Activated T-helper 1 cell treated with Interleukin-2 at 50 U/mL for 16 hours (primary cell): ENCODE measurements around the gene ENOX2.

Source experiments
- DNase-seq: peaks from one replicate; pipeline ENCODE4 v3.0.0-alpha.2; 2020; ENCODE audit warnings: low read depth

Gene ENOX2

GRCh38 chrX:130623518-130623917, 279.5 kb downstream of the ENOX2 start:
- no peak for DNase-seq

DNA sequence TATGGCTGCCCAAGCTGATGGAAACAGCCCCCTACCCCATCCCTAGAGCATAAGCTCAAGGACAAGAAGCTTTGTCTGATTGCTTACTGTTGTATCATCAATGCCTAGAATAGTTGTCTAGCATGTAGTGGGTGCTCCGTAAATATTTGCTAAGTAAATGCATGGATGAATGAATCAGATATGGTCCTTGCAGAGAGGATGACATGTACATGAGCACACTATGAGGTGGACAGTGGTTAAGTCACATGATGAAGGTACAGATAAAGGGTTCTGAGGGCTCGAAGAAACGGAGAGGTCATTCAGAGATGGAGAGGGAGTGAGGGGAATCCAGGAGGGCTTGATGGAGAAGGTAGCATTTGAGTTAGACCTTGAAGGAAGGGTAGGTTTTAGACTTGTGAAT, 287.1 kb downstream of the ENOX2 start:
- no peak for DNase-seq

- DNase-seq, result no peak
Measured at GRCh38 chrX:130607431-130607830, 295.6 kb downstream of the ENOX2 start.

DNA sequence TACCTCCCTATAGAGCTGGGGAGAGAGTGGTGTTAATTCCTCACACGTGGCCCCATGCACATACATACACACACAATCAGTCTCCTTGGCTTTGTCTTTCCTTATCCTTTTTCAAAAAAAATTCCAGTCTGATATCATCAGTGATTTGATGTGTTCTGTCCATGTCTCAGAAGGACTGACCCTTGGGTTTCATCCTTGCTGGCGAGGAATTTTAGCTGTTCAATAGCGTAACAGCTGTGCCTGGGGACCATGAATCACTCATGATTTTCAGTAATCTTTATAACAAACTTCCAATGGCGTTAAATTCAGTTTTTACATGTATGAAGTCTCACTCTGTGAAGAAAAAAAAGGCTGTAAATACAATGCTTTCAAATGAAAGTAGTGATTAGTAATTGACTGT, 296.6 kb downstream of the ENOX2 start:
- no peak for DNase-seq

- no peak for DNase-seq
Measured at GRCh38 chrX:130604882-130605281, 298.1 kb downstream of the ENOX2 start.

- no peak for DNase-seq
Measured at GRCh38 chrX:130594453-130594916, 308.5 kb downstream of the ENOX2 start.

DNA sequence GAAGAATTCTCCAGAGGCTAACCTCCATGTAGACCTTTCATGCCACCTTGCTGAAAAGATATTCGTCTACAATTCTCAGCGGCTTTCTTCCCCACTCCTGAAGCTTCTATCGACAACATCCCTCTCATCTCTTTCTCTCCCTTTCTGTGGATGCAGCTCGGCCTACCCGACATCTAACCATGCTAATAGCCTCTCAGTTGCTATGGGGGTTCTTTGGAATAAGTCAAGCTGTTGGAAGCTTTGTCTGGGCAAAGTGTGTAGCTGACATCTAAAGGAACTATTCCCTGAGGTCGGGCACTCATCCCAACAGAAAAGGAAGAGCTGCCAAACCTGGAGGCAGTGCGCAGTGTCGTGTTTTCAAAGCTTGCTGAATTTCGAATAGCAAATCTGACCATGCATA, 309.1 kb downstream of the ENOX2 start:
- DNase-seq, result no peak

DNA sequence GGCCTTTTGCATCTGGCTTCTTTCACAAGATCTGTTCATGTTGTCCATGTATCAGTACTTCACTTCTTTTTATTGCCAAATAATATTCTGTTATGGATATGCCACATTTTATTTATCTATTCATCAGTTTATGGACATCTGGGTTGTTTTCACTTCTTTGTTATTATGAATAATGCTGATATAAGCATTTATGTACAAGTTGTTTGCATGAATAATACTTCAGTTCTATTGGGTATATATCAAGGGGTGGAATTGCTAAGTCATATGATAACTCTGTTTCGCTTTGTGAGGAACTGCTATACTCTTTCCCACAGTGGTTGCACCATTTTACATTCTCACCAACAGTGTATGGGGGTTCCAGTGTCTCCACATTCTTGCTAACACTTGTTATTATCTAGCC, 310.8 kb downstream of the ENOX2 start:
- DNase-seq, result no peak

- no peak for DNase-seq
Measured at GRCh38 chrX:130578906-130579305, 324.1 kb downstream of the ENOX2 start.

DNA sequence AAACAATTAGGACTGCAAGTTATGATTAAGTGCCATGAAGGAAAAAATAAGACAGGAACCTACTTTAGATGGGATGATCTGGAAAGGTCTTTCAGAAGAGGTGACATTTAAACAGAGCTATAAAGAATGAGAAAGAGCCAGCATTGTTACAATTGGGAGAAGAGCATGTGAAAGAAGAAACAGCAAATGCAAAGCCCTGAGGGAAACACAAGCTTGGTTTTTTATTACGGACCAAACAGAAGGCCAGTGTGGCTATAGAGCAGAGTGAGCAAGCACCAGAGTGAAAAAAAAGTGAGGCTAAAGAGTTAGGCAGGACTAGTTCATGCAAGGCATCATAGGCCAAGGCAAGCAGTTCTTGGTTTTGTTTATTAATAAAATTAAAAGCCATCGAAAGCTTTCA, 325.6 kb downstream of the ENOX2 start:
- DNase-seq, result no peak

GRCh38 chrX:130575831-130576389, 327.1 kb downstream of the ENOX2 start:
- no peak for DNase-seq
